DMS114 treated with DMSO at 0.1 percent for 48 hours (cell line): Measurements from ENCODE around the gene BBC3.

ENCODE experiments used
- DNase-seq: peaks from one replicate; lab custom pipeline; 2025; ENCODE audit not compliant: unreplicated experiment; lab: John Stamatoyannopoulos, UW

The BBC3 gene

GRCh38 chr19:47231215-47232054, 436 bp upstream of the BBC3 start:
- DNase-seq = no peak

DNA sequence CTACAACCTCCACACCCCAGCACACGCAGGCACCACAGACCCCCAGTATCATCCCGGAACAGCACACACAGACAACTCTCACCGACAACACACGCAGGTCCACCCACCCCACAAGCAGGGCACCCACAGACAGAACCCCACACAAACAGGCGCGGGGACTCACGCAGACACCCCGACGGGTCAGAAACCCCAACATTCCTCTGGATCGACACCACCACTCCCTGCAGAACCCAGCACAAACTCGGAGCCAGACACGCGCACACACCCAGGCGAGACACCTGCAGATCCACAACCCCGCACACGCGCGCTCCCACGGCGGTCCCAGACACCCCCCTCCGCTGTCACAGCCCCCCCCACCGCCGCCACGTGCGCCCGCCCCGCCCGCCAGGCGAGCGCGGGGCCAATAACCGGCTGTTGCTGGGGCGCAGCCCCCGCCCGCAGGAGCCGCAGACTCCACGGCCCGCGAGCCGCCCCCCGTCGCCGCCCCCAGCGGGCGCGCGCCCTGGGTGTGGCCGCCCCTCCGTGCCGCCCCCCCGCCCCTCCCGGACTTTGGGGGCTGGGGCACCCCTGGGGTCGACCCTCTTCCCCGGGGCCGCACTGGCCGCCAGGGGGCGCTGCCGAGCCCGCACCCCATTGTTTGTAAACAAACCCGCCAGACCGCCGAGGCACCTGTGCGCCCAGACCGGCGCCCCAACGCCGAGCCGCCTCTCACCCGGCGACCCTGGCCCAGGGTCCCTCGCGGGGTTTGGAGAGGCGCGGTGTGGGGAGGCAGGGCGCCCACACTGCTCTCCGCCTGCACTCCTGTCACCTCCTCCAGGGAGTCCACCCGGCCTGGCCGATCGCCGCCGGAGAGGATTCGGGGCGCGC, 712 bp downstream of the BBC3 start:
- no peak for DNase-seq

GRCh38 chr19:47229676-47230053, 1.3 kb downstream of the BBC3 start:
- no peak for DNase-seq

GRCh38 chr19:47228937-47229675, 1.9 kb downstream of the BBC3 start:
- peak; percentile 32 for DNase-seq

DNA sequence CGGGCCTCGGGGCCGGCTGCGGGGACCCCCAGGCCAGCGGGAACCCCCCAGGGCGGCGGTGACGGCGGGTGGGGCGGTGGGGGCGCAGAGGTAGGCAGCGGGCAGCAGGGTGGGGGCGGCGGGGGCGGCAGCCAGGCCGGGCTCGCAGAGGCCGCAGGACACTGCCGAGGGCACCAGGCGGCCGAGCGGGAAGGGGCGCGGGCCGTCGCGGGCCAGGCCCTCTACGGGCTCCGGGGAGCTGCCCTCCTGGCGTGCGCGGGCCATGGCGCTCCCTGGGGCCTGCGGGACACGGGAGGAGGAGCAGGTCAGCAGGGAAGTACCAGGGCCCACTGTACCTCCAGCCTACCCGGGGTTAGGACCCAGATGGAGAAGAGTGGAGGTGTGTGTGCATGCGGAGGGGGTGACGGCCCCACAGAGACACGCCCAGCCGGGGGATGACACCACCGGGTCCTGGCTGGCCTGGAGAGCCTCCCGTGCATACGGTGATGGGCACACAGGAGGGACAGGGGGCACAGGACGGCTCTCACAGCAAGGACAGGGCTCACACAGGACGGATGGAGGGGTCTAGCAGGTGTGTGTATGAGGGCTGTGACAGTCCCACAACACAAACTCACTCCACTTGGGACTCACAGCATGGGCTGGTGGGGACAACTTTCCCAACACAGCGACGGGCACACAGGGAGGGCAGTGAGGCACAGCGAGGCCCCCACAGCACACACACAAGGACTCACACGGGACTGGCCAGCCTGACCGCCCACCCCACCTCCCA, 2.6 kb downstream of the BBC3 start:
- no peak for DNase-seq

GRCh38 chr19:47227352-47228167, 3.4 kb downstream of the BBC3 start:
- peak; percentile 66 for DNase-seq

GRCh38 chr19:47226426-47227351, 4.3 kb downstream of the BBC3 start:
- DNase-seq = no peak

DNA sequence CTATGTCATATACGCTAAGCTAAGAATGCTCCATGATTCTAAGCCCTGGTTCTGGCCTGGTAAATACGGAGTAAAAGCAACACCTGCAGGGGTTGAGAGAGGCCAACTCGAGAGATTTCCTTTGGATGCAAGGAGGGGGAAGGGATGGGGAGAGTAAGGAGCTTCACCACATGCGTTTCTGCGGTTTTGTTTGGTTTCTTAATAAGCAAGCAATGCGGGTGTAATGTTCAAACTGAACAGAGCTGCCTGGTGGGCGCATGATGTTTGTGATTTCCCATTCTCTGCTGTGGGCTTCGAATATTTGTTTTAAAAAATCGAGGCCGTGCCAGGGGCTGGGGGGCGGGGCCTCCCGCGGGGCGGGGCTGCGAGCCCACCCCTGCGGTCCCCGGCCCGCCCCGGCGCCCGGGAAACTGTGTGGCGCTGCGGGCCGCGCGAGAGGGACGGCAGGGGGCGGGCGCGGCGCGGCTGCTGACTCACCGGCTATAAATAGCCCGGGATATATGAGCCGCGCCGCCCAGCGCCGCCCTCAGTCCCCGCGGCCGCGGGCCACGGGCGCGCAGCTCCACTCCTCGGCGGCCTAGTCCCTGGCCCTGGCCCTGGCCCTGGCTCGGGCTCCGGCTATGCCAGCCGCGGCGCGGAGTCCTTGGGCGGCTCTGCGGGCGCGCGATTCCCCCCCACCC, 5.1 kb downstream of the BBC3 start:
- peak; percentile 41 for DNase-seq

DNA sequence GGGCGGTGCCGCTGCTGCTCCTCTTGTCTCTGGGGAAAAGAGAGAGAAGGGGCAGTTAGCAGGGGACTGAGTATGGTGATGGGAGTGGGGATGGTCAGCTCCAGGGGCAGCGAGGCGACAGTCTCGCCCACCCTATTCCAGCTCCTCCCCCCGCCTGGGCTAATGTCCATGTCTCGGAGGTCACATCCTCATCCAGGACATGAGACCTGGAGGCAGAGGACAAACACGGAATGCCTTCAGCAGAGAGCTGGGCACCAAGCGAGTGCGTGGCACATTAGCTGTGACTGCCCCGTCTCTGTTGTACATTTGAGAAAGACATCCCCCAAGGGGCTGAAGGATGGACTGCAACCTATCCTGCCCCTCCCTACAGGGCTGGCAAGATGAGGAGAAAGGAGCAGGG, 9.1 kb downstream of the BBC3 start:
- DNase-seq = no peak

DNA sequence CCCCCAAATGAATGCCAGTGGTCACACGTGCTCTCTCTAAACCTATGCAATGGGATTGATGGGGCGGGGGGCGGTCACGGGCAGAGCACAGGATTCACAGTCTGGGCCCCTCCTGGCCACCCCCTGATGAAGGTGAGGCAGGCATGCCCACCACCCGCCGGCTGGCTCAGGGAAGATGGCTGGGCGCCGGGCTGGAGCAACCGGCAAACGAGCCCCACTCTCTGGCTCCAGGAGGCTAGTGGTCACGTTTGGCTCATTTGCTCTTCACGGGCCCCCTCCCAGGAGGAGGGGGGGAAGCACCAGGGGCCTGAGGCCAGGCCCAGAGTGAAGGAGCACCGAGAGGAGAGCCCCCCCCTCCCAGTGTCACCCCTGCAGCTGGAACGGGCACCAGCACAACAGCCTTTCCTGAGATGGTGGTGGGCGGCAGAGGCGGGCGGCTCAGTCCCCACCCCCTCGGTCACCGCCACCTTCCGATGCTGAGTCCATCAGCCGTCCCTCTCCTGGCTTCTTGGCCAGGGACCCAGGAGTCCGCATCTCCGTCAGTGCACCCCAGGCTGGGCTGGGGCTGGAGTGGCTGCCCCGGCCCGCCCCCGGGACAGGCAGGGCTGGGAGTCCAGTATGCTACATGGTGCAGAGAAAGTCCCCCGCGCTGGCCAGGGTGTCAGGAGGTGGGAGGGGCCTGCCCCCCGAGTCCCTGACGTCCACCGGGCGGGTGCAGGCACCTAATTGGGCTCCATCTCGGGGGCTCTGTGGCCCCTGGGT, 9.7 kb downstream of the BBC3 start:
- no peak for DNase-seq

GRCh38 chr19:47215581-47215980, 15.4 kb downstream of the BBC3 start:
- DNase-seq = no peak

DNA sequence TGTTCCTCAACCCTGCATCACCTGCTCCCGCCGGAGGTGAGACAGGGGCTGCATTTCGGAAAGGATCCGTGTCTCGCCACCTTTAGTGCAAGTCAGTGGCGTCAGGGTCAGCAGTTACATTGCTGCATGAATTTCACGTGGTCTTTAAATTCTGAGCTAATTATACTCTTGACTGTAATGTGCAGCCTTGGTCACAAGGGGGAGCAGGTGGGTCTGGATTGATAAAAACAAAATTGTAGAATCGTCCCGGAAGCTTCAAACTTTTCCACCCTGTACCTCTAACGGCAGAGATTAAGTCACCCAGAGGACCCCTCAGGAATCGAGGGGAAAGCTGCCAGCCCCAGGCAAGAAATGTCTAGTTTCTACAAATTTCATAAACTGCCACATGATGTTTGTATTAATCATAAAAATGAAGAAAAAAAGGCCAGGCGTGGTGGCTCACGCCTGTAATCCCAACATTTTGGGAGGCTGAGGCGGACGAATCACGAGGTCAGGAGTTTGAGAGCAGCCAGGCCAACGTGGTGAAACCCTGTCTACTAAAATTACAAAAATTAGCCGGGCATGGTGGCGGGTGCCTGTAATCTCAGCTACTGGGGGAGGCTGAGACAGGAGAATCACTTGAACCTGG, 20.2 kb downstream of the BBC3 start:
- DNase-seq = peak; percentile 49

DNA sequence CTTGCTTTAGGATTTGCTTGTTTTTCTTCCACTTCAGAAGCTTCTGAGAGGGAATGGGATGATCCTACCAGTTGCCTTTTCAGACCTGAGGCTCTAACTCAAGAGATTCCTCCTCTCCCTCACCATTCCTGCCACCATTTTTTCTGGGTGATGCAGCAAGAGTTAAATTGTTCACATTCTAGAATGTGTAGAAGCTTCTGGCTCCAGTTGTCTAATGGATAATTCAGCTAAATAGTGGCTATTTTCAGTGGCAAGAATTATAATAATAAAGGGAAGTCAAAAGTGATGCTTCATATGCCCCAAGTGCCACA, 20.9 kb downstream of the BBC3 start:
- no peak for DNase-seq

DNA sequence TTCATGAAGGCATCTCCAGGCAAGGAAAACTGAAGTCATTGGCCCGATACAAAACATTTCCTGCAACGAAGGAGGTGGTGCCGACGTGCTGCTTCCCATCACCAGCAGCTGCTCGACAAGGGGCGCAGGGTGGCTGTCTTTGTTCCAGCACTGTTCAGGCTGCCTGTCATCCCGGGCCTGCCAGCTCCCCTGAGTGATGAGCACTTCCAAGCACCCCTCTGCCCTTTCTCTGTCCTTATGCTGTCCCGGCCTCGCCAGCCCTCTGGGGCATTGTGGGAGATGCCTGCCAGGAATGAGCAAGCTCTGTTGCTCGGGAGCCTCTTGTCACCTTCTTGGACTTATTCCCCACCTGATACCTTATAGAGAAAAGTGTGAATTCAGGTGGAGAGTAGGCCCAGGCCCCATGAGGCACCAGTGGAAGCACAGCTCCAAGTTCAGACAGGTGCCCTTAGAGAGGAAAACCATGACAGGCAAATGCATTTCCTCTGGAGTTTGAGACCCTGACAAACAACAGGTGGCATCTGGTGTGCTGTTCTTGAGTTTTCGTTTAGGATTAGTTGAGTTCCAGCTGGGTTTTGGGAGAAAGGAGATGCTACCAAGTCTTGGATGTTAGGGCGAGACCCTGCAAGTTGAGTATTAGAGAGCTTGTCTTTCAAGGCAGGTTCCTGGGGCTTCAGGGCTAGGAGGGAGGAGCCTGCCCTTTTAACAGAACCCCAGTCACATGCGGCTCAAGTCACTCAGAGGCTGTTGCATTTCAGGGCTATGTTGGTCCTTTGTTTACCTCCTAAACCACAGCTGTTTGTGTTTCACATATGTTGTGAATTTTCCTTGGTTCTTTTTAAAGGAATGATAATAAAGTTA, 21.4 kb downstream of the BBC3 start:
- no peak for DNase-seq

GRCh38 chr19:47203254-47203653, 27.7 kb downstream of the BBC3 start:
- no peak for DNase-seq

- no peak for DNase-seq
Observed at GRCh38 chr19:47200530-47200929, 30.5 kb downstream of the BBC3 start.
